SK-N-SH (cell line): Measurements from ENCODE around the gene ARL6. TPM values are rescaled to one million over a fixed set of nuclear protein-coding genes. Genes with fewer than 3 reads are reported as not detected.
A peak's percentile ranks its signal among the peaks of the same experiment; 100 is the strongest.

Source experiments
- CTCF ChIA-PET: fragments of 300-600, 350-600 bp; formaldehyde crosslinking; extraction: SDS; loops from one replicate; lab custom pipeline; 2021; lab: Yijun Ruan, JAX
- POLR2A ChIA-PET: fragments of 350-600 bp; sonication (Branson Sonifier 250); formaldehyde crosslinking; extraction: SDS; loops from one replicate; lab custom pipeline; 2020; ENCODE audit warnings: antibody characterized with exemption, inconsistent platforms; lab: Yijun Ruan, JAX
- DNase-seq: peaks from one replicate; pipeline ENCODE4 v3.0.0; 2012
- H2AFZ ChIP-seq: fragments of 200-600 bp; sonication (generic); 2 replicates; pipeline ENCODE4 v1.8.1; 2016; ENCODE audit warnings: antibody characterized with exemption, mild to moderate bottlenecking, low read depth
- H3F3A ChIP-seq: fragments of 200-600 bp; sonication (generic); replicated peaks from 2 replicates; pipeline ENCODE3; 2016; ENCODE audit warnings: antibody characterized with exemption, mild to moderate bottlenecking; ENCODE audit not compliant: insufficient read depth
- H3K27ac ChIP-seq, 2 experiments: fragments of 200-500 bp in 1 of 2; fragments of 200-600 bp in 1 of 2; sonication (Bioruptor generic) in 1 of 2; sonication (generic), shearing (Covaris generic) in 1 of 2; 2 replicates each; pipeline versions ENCODE4 v1.5.1 to v1.6.1; 2014 to 2016; ENCODE audit warnings: low read depth in 2 of 2, inconsistent platforms in 1 of 2, low read length in 1 of 2, mild to moderate bottlenecking in 1 of 2, mixed read lengths in 1 of 2
- H3K27me3 ChIP-seq: fragments of 200-600 bp; sonication (generic), shearing (Covaris generic); 2 replicates; pipeline ENCODE4 v1.6.1; 2016; ENCODE audit warnings: mixed run types; ENCODE audit not compliant: insufficient read depth
- H3K36me3 ChIP-seq, 2 experiments: fragments of 200-500 bp in 1 of 2; fragments of 200-600 bp in 1 of 2; sonication (Bioruptor generic) in 1 of 2; sonication (generic) in 1 of 2; replicated peaks in 1 of 2; 2 replicates each; pipeline versions ENCODE3 to v1.5.1; 2014 to 2016; ENCODE audit warnings: low read length in 1 of 2, mild to moderate bottlenecking in 1 of 2; ENCODE audit not compliant: insufficient read depth in 2 of 2, control insufficient read depth in 1 of 2
- H3K4me1 ChIP-seq, 2 experiments: fragments of 200-500 bp in 1 of 2; fragments of 200-600 bp in 1 of 2; sonication (Bioruptor generic) in 1 of 2; sonication (generic), shearing (Covaris generic) in 1 of 2; 2 replicates each; pipeline versions ENCODE4 v1.5.1 to v1.6.1; 2014 to 2016; ENCODE audit warnings: low read depth in 1 of 2, low read length in 1 of 2, mixed run types in 1 of 2; ENCODE audit not compliant: insufficient read depth in 2 of 2, control insufficient read depth in 1 of 2
- H3K4me2 ChIP-seq: fragments of 200-600 bp; sonication (generic), shearing (Covaris generic); 2 replicates; pipeline ENCODE4 v1.6.1; 2017; ENCODE audit warnings: mixed run types
- H3K4me3 ChIP-seq, 2 experiments: fragments of 200-500 bp in 1 of 2; fragments of 200-600 bp in 1 of 2; sonication (Bioruptor generic) in 1 of 2; sonication (generic), shearing (Covaris generic) in 1 of 2; 2 replicates each; pipeline versions ENCODE4 v1.5.1 to v1.8.1; 2014 to 2016; ENCODE audit warnings: low read depth in 2 of 2, inconsistent platforms in 1 of 2, low read length in 1 of 2, mild to moderate bottlenecking in 1 of 2, mixed read lengths in 1 of 2, moderate library complexity in 1 of 2
- H3K79me2 ChIP-seq: fragments of 200-600 bp; sonication (generic); 2 replicates; pipeline ENCODE4 v1.8.1; 2017; ENCODE audit warnings: mild to moderate bottlenecking; ENCODE audit not compliant: insufficient read depth
- H3K9ac ChIP-seq: fragments of 200-600 bp; sonication (generic); 2 replicates; pipeline ENCODE4 v1.6.1; 2017; ENCODE audit warnings: mixed run types
- H3K9me2 ChIP-seq: fragments of 200-600 bp; sonication (generic); 2 replicates; pipeline ENCODE4 v1.6.1; 2017; ENCODE audit warnings: mixed run types
- H3K9me3 ChIP-seq: fragments of 200-600 bp; sonication (generic); 2 replicates; pipeline ENCODE4 v1.6.1; 2017; ENCODE audit warnings: mixed run types, mild to moderate bottlenecking, moderate library complexity
- H4K20me1 ChIP-seq: fragments of 200-600 bp; sonication (generic); 2 replicates; pipeline ENCODE4 v1.6.1; 2017; ENCODE audit warnings: mild to moderate bottlenecking, mixed run types; ENCODE audit not compliant: insufficient read depth
- EZH2phosphoT487 ChIP-seq: fragments of 200-600 bp; sonication (generic); IDR thresholded peaks from 2 replicates; pipeline ENCODE4 v1.6.1; 2017; ENCODE audit warnings: low read depth, mixed run types, mild to moderate bottlenecking, antibody characterized with exemption, moderate library complexity, borderline replicate concordance
- FOSL2 ChIP-seq: IDR thresholded peaks from 2 replicates; pipeline ENCODE4 v1.4.0; 2012; ENCODE audit warnings: low read depth, mild to moderate bottlenecking, moderate library complexity, borderline replicate concordance
- FOXJ3 ChIP-seq: sonication (generic); formaldehyde crosslinking; IDR thresholded peaks from 2 replicates; pipeline ENCODE4 v1.5.1; 2020; ENCODE audit warnings: mild to moderate bottlenecking, missing genetic modification reagents
- IRF3 ChIP-seq: fragments of 150-350 bp; IDR thresholded peaks from 2 replicates; pipeline ENCODE4 v1.6.1; 2016; ENCODE audit warnings: mild to moderate bottlenecking, low read depth, low read length
- MAX ChIP-seq: IDR thresholded peaks from 2 replicates; pipeline ENCODE4 v1.4.0; 2012; ENCODE audit warnings: low read depth
- MEF2A ChIP-seq: IDR thresholded peaks from 2 replicates; pipeline ENCODE4 v1.4.0; 2012; ENCODE audit warnings: low read depth, borderline replicate concordance
- NFIC ChIP-seq: IDR thresholded peaks from 2 replicates; pipeline ENCODE4 v1.4.0; 2012; ENCODE audit warnings: borderline replicate concordance
- NRF1 ChIP-seq: IDR thresholded peaks from 2 replicates; pipeline ENCODE4 v1.6.1; 2012; ENCODE audit warnings: low read depth, mild to moderate bottlenecking, low read length
- POLR2AphosphoS5 ChIP-seq: IDR thresholded peaks from 2 replicates; pipeline ENCODE4 v1.6.1; 2012; ENCODE audit warnings: low read depth, low read length
- RCOR1 ChIP-seq: fragments of 150-350 bp; IDR thresholded peaks from 2 replicates; pipeline ENCODE4 v1.6.1; 2017; ENCODE audit warnings: antibody characterized with exemption, low read length
- REST ChIP-seq: IDR thresholded peaks from 2 replicates; pipeline ENCODE4 v1.6.1; 2012; ENCODE audit warnings: mild to moderate bottlenecking, low read depth, low read length, moderate library complexity
- RXRA ChIP-seq: IDR thresholded peaks from 2 replicates; pipeline ENCODE4 v1.4.0; 2012; ENCODE audit warnings: low read depth, mild to moderate bottlenecking, borderline replicate concordance
- TAF1 ChIP-seq: IDR thresholded peaks from 2 replicates; pipeline ENCODE4 v1.6.1; 2012; ENCODE audit warnings: low read depth, mild to moderate bottlenecking, low read length, moderate library complexity, borderline replicate concordance
- TCF12 ChIP-seq: IDR thresholded peaks from 2 replicates; pipeline ENCODE4 v1.4.0; 2012
- TEAD4 ChIP-seq: IDR thresholded peaks from 2 replicates; pipeline ENCODE4 v1.4.0; 2012; ENCODE audit warnings: mild to moderate bottlenecking, borderline replicate concordance; ENCODE audit not compliant: insufficient read depth
- USF2 ChIP-seq: fragments of 150-350 bp; IDR thresholded peaks from 2 replicates; pipeline ENCODE4 v1.6.1; 2017; ENCODE audit warnings: antibody characterized with exemption, low read length, low read depth, borderline replicate concordance
- ZBTB33 ChIP-seq: IDR thresholded peaks from 2 replicates; pipeline ENCODE4 v1.4.0; 2012; ENCODE audit warnings: low read depth, borderline replicate concordance
- WGBS: methylation state at CpG from one replicate; pipeline ENCODE4 v1.1.6; 2017; ENCODE audit warnings: low lambda C conversion rate; 5-methylcytosine and 5-hydroxymethylcytosine counted together
- polyA plus RNA-seq, 3 experiments: library from polyadenylated mRNA; depleted of rRNA; stranded (reverse); fragments of >200 nt; gene quantifications; 2 replicates each; pipeline ENCODE4 v1.2.3, GENCODE V29; 2012

The ARL6 gene
- polyA plus RNA-seq, 1 of the 3 experiments (the other 2 are of a cell fraction), result 2.6 TPM

GRCh38 chr3:97744289-97744688, 20.3 kb upstream of the ARL6 start (continued):
- no peak for TF ChIP-seq REST
- no peak for TF ChIP-seq FOSL2
- no peak for TF ChIP-seq NFIC
- no peak for TF ChIP-seq FOXJ3 (CRISPR knock-in tag)

- Histone ChIP-seq H3K9ac (peak overlapping the region; percentile 60), H3K9me2 (no peaks in the 10 kb centered on the region), H3K79me2 (peaks cover 3% of the 10 kb centered on the region), H3K4me2 (peak overlapping the region; percentile 71), H3K27ac (peak overlapping the region; percentile 81 to 99), H2AFZ (peak overlapping the region; percentile 97), H3K4me3 (peak overlapping the region; percentile 87 to 95), H4K20me1 (no peaks in the 10 kb centered on the region), H3K4me1 (peaks cover 0 to 10% of the 10 kb centered on the region in 2 experiments; a peak in 3 of 4 replicates), H3F3A (no peaks in the 10 kb centered on the region), H3K36me3 (peaks cover 0 to 6% of the 10 kb centered on the region in 2 experiments), H3K9me3 (no peaks in the 10 kb centered on the region), H3K27me3 (no peaks in the 10 kb centered on the region)
- WGBS, result 34% methylated on average over 18 of the region's 22 CpGs
- CTCF ChIA-PET, result interaction anchor here (0.8 to 1.8 kb wide), 6 partner anchors 8 to 901 kb away, joined by 3 to 5 read pairs (median 4); no protein-coding TSS in a partner anchor
- DNase-seq, result peak; percentile 10
- POLR2A ChIA-PET, result interaction anchor here (1.0 to 1.7 kb wide), 3 partner anchors 14 to 208 kb away, joined by 4 to 6 read pairs (median 5); no protein-coding TSS in a partner anchor
- TF ChIP-seq EZH2phosphoT487 (no peak), POLR2AphosphoS5 (no peak), TCF12 (no peak), TEAD4 (no peak), TAF1 (no peak), RXRA (no peak), RCOR1 (no peak), MEF2A (no peak), REST (no peak), IRF3 (no peak), ZBTB33 (no peak), NRF1 (no peak), USF2 (no peak), MAX (no peak)
Measured at GRCh38 chr3:97763586-97764406, 762 bp upstream of the ARL6 start.
